ENCODE results near the gene TMEM79.

TMEM79 gene

GRCh38 chr1:156284112-156284511 lies at the start of gene TMEM79:
Gene TMEM79, plus strand, starts transcription at chr1:156284325. Its CDS starts 902 bp downstream, at chr1:156285227.
- Histone ChIP-seq H3K4me3 (ENCODE audit: low read length) (peak within 1 kb of the TSS; percentile 94), H3K27ac (ENCODE audit: low read length) (peak within 1 kb of the TSS; percentile 19), H3K9me3 (ENCODE audit: control insufficient read depth, low read depth, low read length) (no peaks in the 10 kb centered on the region), H3K36me3 (ENCODE audit: control insufficient read depth, low read depth, low read length) (no peaks in the 10 kb centered on the region), H3K4me1 (ENCODE audit: control insufficient read depth, low read depth, low read length) (peaks cover 16% of the 10 kb centered on the region), H3K9ac (ENCODE audit: low read length) (peak within 1 kb of the TSS; percentile 87), H3K27me3 (ENCODE audit: control insufficient read depth, insufficient read depth, low read length) (no peaks in the 10 kb centered on the region)

GRCh38 chr1:156236164-156236563 lies 48.0 kb upstream of the TMEM79 start:
- Histone ChIP-seq H3K27me3 (ENCODE audit: control insufficient read depth, insufficient read depth, low read length) (no peaks in the 10 kb centered on the region), H3K36me3 (ENCODE audit: control insufficient read depth, low read depth, low read length) (peaks cover 45% of the 10 kb centered on the region), H3K9ac (ENCODE audit: low read length) (no peak overlapping the region), H3K27ac (ENCODE audit: low read length) (no peak overlapping the region), H3K4me1 (ENCODE audit: control insufficient read depth, low read depth, low read length) (no peaks in the 10 kb centered on the region), H3K9me3 (ENCODE audit: control insufficient read depth, low read depth, low read length) (no peaks in the 10 kb centered on the region), H3K4me3 (ENCODE audit: low read length) (no peak overlapping the region)

- no peaks in the 10 kb centered on the region for H3K4me1 ChIP-seq (ENCODE audit: control insufficient read depth, low read depth, low read length)
- no peak overlapping the region for H3K9ac ChIP-seq (ENCODE audit: low read length)
- no peak overlapping the region for H3K27ac ChIP-seq (ENCODE audit: low read length)
- no peaks in the 10 kb centered on the region for H3K9me3 ChIP-seq (ENCODE audit: control insufficient read depth, low read depth, low read length)
- H3K36me3 ChIP-seq (ENCODE audit: control insufficient read depth, low read depth, low read length) = peaks cover 43% of the 10 kb centered on the region
- no peaks in the 10 kb centered on the region for H3K27me3 ChIP-seq (ENCODE audit: control insufficient read depth, insufficient read depth, low read length)
- no peak overlapping the region for H3K4me3 ChIP-seq (ENCODE audit: low read length)
Measured at GRCh38 chr1:156238248-156238647, 45.9 kb upstream of the TMEM79 start.

- H3K9ac ChIP-seq (ENCODE audit: low read length) = no peak overlapping the region
Measured at GRCh38 chr1:156241311-156241811, 42.8 kb upstream of the TMEM79 start.

GRCh38 chr1:156241926-156242325 lies 42.2 kb upstream of the TMEM79 start, which contains the start of gene BGLAP:
Gene BGLAP, plus strand, starts transcription at chr1:156242184. Its CDS starts 48 bp downstream, at chr1:156242232.
- H3K9ac ChIP-seq (ENCODE audit: low read length) = no peak within 1 kb of the TSS
- H3K27ac ChIP-seq (ENCODE audit: low read length) = no peak within 1 kb of the TSS
- H3K36me3 ChIP-seq (ENCODE audit: control insufficient read depth, low read depth, low read length) = peaks cover 20% of the 10 kb centered on the region
- H3K9me3 ChIP-seq (ENCODE audit: control insufficient read depth, low read depth, low read length) = no peaks in the 10 kb centered on the region
- no peaks in the 10 kb centered on the region for H3K4me1 ChIP-seq (ENCODE audit: control insufficient read depth, low read depth, low read length)
- H3K27me3 ChIP-seq (ENCODE audit: control insufficient read depth, insufficient read depth, low read length) = no peaks in the 10 kb centered on the region
- H3K4me3 ChIP-seq (ENCODE audit: low read length) = no peak within 1 kb of the TSS

More at GRCh38 chr1:156241311-156241811, 42.8 kb upstream of the TMEM79 start:
- H3K4me3 ChIP-seq (ENCODE audit: low read length) = no peak overlapping the region
- H3K36me3 ChIP-seq (ENCODE audit: control insufficient read depth, low read depth, low read length) = peaks cover 25% of the 10 kb centered on the region
- no peaks in the 10 kb centered on the region for H3K9me3 ChIP-seq (ENCODE audit: control insufficient read depth, low read depth, low read length)
- no peaks in the 10 kb centered on the region for H3K27me3 ChIP-seq (ENCODE audit: control insufficient read depth, insufficient read depth, low read length)
- no peak overlapping the region for H3K27ac ChIP-seq (ENCODE audit: low read length)
- no peaks in the 10 kb centered on the region for H3K4me1 ChIP-seq (ENCODE audit: control insufficient read depth, low read depth, low read length)

GRCh38 chr1:156242738-156243137 lies 41.4 kb upstream of the TMEM79 start:
- no peak overlapping the region for H3K27ac ChIP-seq (ENCODE audit: low read length)
- no peak overlapping the region for H3K9ac ChIP-seq (ENCODE audit: low read length)
- no peak overlapping the region for H3K4me3 ChIP-seq (ENCODE audit: low read length)
- H3K4me1 ChIP-seq (ENCODE audit: control insufficient read depth, low read depth, low read length) = no peaks in the 10 kb centered on the region
- no peaks in the 10 kb centered on the region for H3K27me3 ChIP-seq (ENCODE audit: control insufficient read depth, insufficient read depth, low read length)
- peaks cover 14% of the 10 kb centered on the region for H3K36me3 ChIP-seq (ENCODE audit: control insufficient read depth, low read depth, low read length)
- no peaks in the 10 kb centered on the region for H3K9me3 ChIP-seq (ENCODE audit: control insufficient read depth, low read depth, low read length)

- H3K36me3 ChIP-seq (ENCODE audit: control insufficient read depth, low read depth, low read length) = peaks cover 10% of the 10 kb centered on the region
- H3K9me3 ChIP-seq (ENCODE audit: control insufficient read depth, low read depth, low read length) = no peaks in the 10 kb centered on the region
- H3K27ac ChIP-seq (ENCODE audit: low read length) = no peak overlapping the region
- H3K27me3 ChIP-seq (ENCODE audit: control insufficient read depth, insufficient read depth, low read length) = no peaks in the 10 kb centered on the region
- no peak overlapping the region for H3K4me3 ChIP-seq (ENCODE audit: low read length)
- H3K4me1 ChIP-seq (ENCODE audit: control insufficient read depth, low read depth, low read length) = peaks cover 3% of the 10 kb centered on the region
- no peak overlapping the region for H3K9ac ChIP-seq (ENCODE audit: low read length)
Measured at GRCh38 chr1:156244126-156244525, 40.0 kb upstream of the TMEM79 start.

GRCh38 chr1:156244712-156245111 lies 39.4 kb upstream of the TMEM79 start:
- Histone ChIP-seq H3K4me3 (ENCODE audit: low read length) (no peak overlapping the region), H3K9ac (ENCODE audit: low read length) (no peak overlapping the region), H3K9me3 (ENCODE audit: control insufficient read depth, low read depth, low read length) (no peaks in the 10 kb centered on the region), H3K36me3 (ENCODE audit: control insufficient read depth, low read depth, low read length) (peaks cover 13% of the 10 kb centered on the region), H3K27ac (ENCODE audit: low read length) (no peak overlapping the region), H3K27me3 (ENCODE audit: control insufficient read depth, insufficient read depth, low read length) (no peaks in the 10 kb centered on the region), H3K4me1 (ENCODE audit: control insufficient read depth, low read depth, low read length) (peaks cover 3% of the 10 kb centered on the region)

GRCh38 chr1:156245451-156246232 lies 38.5 kb upstream of the TMEM79 start:
- Histone ChIP-seq H3K9me3 (ENCODE audit: control insufficient read depth, low read depth, low read length) (no peaks in the 10 kb centered on the region), H3K4me1 (ENCODE audit: control insufficient read depth, low read depth, low read length) (peaks cover 3% of the 10 kb centered on the region), H3K27ac (ENCODE audit: low read length) (no peak overlapping the region), H3K4me3 (ENCODE audit: low read length) (no peak overlapping the region), H3K27me3 (ENCODE audit: control insufficient read depth, insufficient read depth, low read length) (no peaks in the 10 kb centered on the region), H3K9ac (ENCODE audit: low read length) (no peak overlapping the region), H3K36me3 (ENCODE audit: control insufficient read depth, low read depth, low read length) (peaks cover 20% of the 10 kb centered on the region)

- no peaks in the 10 kb centered on the region for H3K27me3 ChIP-seq (ENCODE audit: control insufficient read depth, insufficient read depth, low read length)
- peaks cover 23% of the 10 kb centered on the region for H3K36me3 ChIP-seq (ENCODE audit: control insufficient read depth, low read depth, low read length)
- no peaks in the 10 kb centered on the region for H3K9me3 ChIP-seq (ENCODE audit: control insufficient read depth, low read depth, low read length)
- peaks cover 3% of the 10 kb centered on the region for H3K4me1 ChIP-seq (ENCODE audit: control insufficient read depth, low read depth, low read length)
- H3K27ac ChIP-seq (ENCODE audit: low read length) = no peak overlapping the region
- no peak overlapping the region for H3K4me3 ChIP-seq (ENCODE audit: low read length)
- H3K9ac ChIP-seq (ENCODE audit: low read length) = no peak overlapping the region
Measured at GRCh38 chr1:156246241-156246780, 37.8 kb upstream of the TMEM79 start.

GRCh38 chr1:156246781-156247459 lies 37.2 kb upstream of the TMEM79 start:
- no peak overlapping the region for H3K4me3 ChIP-seq (ENCODE audit: low read length)
- peaks cover 29% of the 10 kb centered on the region for H3K36me3 ChIP-seq (ENCODE audit: control insufficient read depth, low read depth, low read length)
- H3K9ac ChIP-seq (ENCODE audit: low read length) = no peak overlapping the region
- peaks cover 3% of the 10 kb centered on the region for H3K4me1 ChIP-seq (ENCODE audit: control insufficient read depth, low read depth, low read length)
- H3K9me3 ChIP-seq (ENCODE audit: control insufficient read depth, low read depth, low read length) = no peaks in the 10 kb centered on the region
- H3K27ac ChIP-seq (ENCODE audit: low read length) = no peak overlapping the region
- no peaks in the 10 kb centered on the region for H3K27me3 ChIP-seq (ENCODE audit: control insufficient read depth, insufficient read depth, low read length)
